HCT116 (cell line): Measurements from ENCODE around the gene BLOC1S3.

Experiments used
- CEBPB ChIP-seq: IDR thresholded peaks from 2 replicates; pipeline ENCODE4 v1.6.1; 2012; ENCODE audit warnings: low read depth
- CTCF ChIP-seq, 3 experiments: fragments of 200-600 bp in 1 of 3; sonication (generic) in 1 of 3; IDR thresholded peaks in 2 of 3; conservative IDR thresholded peaks in 1 of 3; 2 replicates each; pipeline ENCODE4 v1.5.1; 2012 to 2017; ENCODE audit warnings: low read depth in 2 of 3, low read length in 2 of 3, antibody characterized with exemption in 1 of 3, borderline replicate concordance in 1 of 3, control low read depth in 1 of 3, mild to moderate bottlenecking in 1 of 3, mixed read lengths in 1 of 3, mixed run types in 1 of 3, moderate library complexity in 1 of 3; ENCODE audit not compliant: insufficient read depth in 1 of 3
- EZH2 ChIP-seq: fragments of 200-600 bp; sonication (generic); IDR thresholded peaks from 2 replicates; pipeline ENCODE4 v1.6.1; 2017; ENCODE audit warnings: antibody characterized with exemption, mixed run types
- FOSL1 ChIP-seq: IDR thresholded peaks from 2 replicates; pipeline ENCODE4 v1.6.1; 2012; ENCODE audit warnings: low read depth
- MAX ChIP-seq: IDR thresholded peaks from 2 replicates; pipeline ENCODE4 v1.6.1; 2012
- POLR2A ChIP-seq: IDR thresholded peaks from 2 replicates; pipeline ENCODE4 v1.7.0; 2011; ENCODE audit warnings: borderline replicate concordance; ENCODE audit not compliant: insufficient read depth, insufficient read length; ENCODE audit errors: extremely low read depth
- POLR2AphosphoS5 ChIP-seq: IDR thresholded peaks from 2 replicates; pipeline ENCODE4 v1.6.1; 2011; ENCODE audit warnings: mild to moderate bottlenecking, low read depth, low read length, moderate library complexity
- RAD21 ChIP-seq: IDR thresholded peaks from 2 replicates; pipeline ENCODE4 v1.6.1; 2012; ENCODE audit warnings: low read depth, mild to moderate bottlenecking
- SIN3A ChIP-seq: IDR thresholded peaks from 2 replicates; pipeline ENCODE4 v1.6.1; 2012; ENCODE audit warnings: low read depth
- SP1 ChIP-seq: IDR thresholded peaks from 2 replicates; pipeline ENCODE4 v1.6.1; 2012; ENCODE audit warnings: low read depth
- YY1 ChIP-seq: IDR thresholded peaks from 2 replicates; pipeline ENCODE4 v1.6.1; 2011; ENCODE audit warnings: low read length, low read depth, moderate library complexity, mild to moderate bottlenecking; ENCODE audit not compliant: insufficient replicate concordance; ENCODE audit errors: extremely low read depth
- ZBTB33 ChIP-seq: IDR thresholded peaks from 2 replicates; pipeline ENCODE4 v1.6.1; 2011; ENCODE audit warnings: mild to moderate bottlenecking, low read length, moderate library complexity; ENCODE audit not compliant: insufficient replicate concordance; ENCODE audit errors: extremely low read depth
- ZFX ChIP-seq: fragments of 450-650 bp; IDR thresholded peaks from 2 replicates; pipeline ENCODE4 v1.6.1; 2017
- ZNF274 ChIP-seq: fragments of 200-500 bp; sonication (Bioruptor generic); IDR thresholded peaks from 2 replicates; pipeline ENCODE4 v1.6.1; 2014; ENCODE audit warnings: mild to moderate bottlenecking, low read depth, low read length, inconsistent platforms

- TF ChIP-seq RAD21 (no peak), CTCF (IDR thresholded peaks at IDR 0.05 in 2 of 3, conservative IDR thresholded peaks at IDR 0.05 in 1 of 3; ENCODE audit: borderline replicate concordance in 1 of 3, insufficient read depth in 1 of 3, low read depth in 2 of 3, low read length in 2 of 3) (no peak), ZNF274 (no peak), SIN3A (no peak), POLR2A (no peak), CEBPB (no peak), ZFX (no peak), FOSL1 (no peak), EZH2 (no peak), SP1 (no peak), ZBTB33 (no peak), POLR2AphosphoS5 (no peak), MAX (no peak), YY1 (no peak)
These were observed 21.8 kb upstream of the BLOC1S3 start for GRCh38 chr19:45156751-45157150.
